H9 (cell line): ENCODE results near the gene CDH23. TPM values are rescaled to one million over a fixed set of nuclear protein-coding genes. Genes with fewer than 3 reads are reported as not detected.

Experiments
- DNase-seq: peaks from one replicate; pipeline ENCODE4 v3.0.0-alpha.2; 2017
- H2AFZ ChIP-seq: one replicate; pipeline ENCODE4 v1.6.1; 2013; ENCODE audit warnings: mild to moderate bottlenecking, low read length, control low read depth, moderate library complexity
- H2AK5ac ChIP-seq: 2 replicates; pipeline ENCODE4 v1.6.1; 2013; ENCODE audit warnings: low read length, control low read depth, mixed read lengths; ENCODE audit not compliant: insufficient read length
- H2BK120ac ChIP-seq: one replicate; pipeline ENCODE4 v1.6.1; 2013; ENCODE audit warnings: low read depth, mild to moderate bottlenecking, low read length, control low read depth, inconsistent platforms; ENCODE audit not compliant: poor library complexity, severe bottlenecking
- H2BK12ac ChIP-seq: 2 replicates; pipeline ENCODE4 v1.6.1; 2013; ENCODE audit warnings: low read length, control low read depth, mixed read lengths, low read depth; ENCODE audit not compliant: insufficient read length
- H2BK15ac ChIP-seq: 2 replicates; pipeline ENCODE4 v1.6.1; 2013; ENCODE audit warnings: low read depth, low read length, control low read depth
- H2BK20ac ChIP-seq: one replicate; pipeline ENCODE4 v1.6.1; 2013; ENCODE audit warnings: low read depth, mild to moderate bottlenecking, low read length, control low read depth, inconsistent platforms; ENCODE audit not compliant: poor library complexity, severe bottlenecking
- H2BK5ac ChIP-seq: 2 replicates; pipeline ENCODE4 v1.6.1; 2013; ENCODE audit warnings: low read length, control low read depth, mixed read lengths; ENCODE audit not compliant: insufficient read length
- H3K14ac ChIP-seq: 2 replicates; pipeline ENCODE4 v1.6.1; 2013; ENCODE audit warnings: low read length, control low read depth; ENCODE audit not compliant: insufficient read depth
- H3K18ac ChIP-seq: 2 replicates; pipeline ENCODE4 v1.6.1; 2013; ENCODE audit warnings: low read depth, mild to moderate bottlenecking, mixed read lengths, low read length, control low read depth; ENCODE audit not compliant: insufficient read length
- H3K23ac ChIP-seq: 2 replicates; pipeline ENCODE4 v1.6.1; 2013; ENCODE audit warnings: low read length, control low read depth, mixed read lengths, low read depth; ENCODE audit not compliant: insufficient read length
- H3K23me2 ChIP-seq: 2 replicates; pipeline ENCODE4 v1.6.1; 2013; ENCODE audit warnings: low read depth, mild to moderate bottlenecking, mixed read lengths, low read length, control low read depth; ENCODE audit not compliant: insufficient read length, poor library complexity, severe bottlenecking
- H3K27ac ChIP-seq: 2 replicates; pipeline ENCODE4 v1.5.1; 2013; ENCODE audit warnings: low read length, control low read depth, mixed read lengths, low read depth; ENCODE audit not compliant: insufficient read length
- H3K27me3 ChIP-seq: 2 replicates; pipeline ENCODE4 v1.6.1; 2013; ENCODE audit warnings: low read length, control low read depth, inconsistent platforms; ENCODE audit not compliant: insufficient read depth
- H3K4ac ChIP-seq: 2 replicates; pipeline ENCODE4 v1.6.1; 2013; ENCODE audit warnings: low read depth, mild to moderate bottlenecking, control low read depth, inconsistent platforms, low read length, moderate library complexity
- H3K4me1 ChIP-seq: 2 replicates; pipeline ENCODE4 v1.6.1; 2013; ENCODE audit warnings: low read length, control low read depth, inconsistent platforms; ENCODE audit not compliant: insufficient read depth
- H3K4me2 ChIP-seq: 2 replicates; pipeline ENCODE4 v1.6.1; 2013; ENCODE audit warnings: low read length, control low read depth, mixed read lengths; ENCODE audit not compliant: insufficient read length, insufficient read depth
- H3K56ac ChIP-seq: 2 replicates; pipeline ENCODE4 v1.6.1; 2013; ENCODE audit warnings: low read depth, mild to moderate bottlenecking, mixed read lengths, low read length, control low read depth; ENCODE audit not compliant: insufficient read length
- H3K79me1 ChIP-seq: 2 replicates; pipeline ENCODE4 v1.6.1; 2013; ENCODE audit warnings: low read depth, mild to moderate bottlenecking, moderate library complexity, low read length, control low read depth, inconsistent platforms; ENCODE audit not compliant: insufficient read depth, poor library complexity, severe bottlenecking
- H3K79me2 ChIP-seq: 2 replicates; pipeline ENCODE4 v1.6.1; 2013; ENCODE audit warnings: low read length, control low read depth, inconsistent platforms; ENCODE audit not compliant: insufficient read depth
- H3K9ac ChIP-seq: 2 replicates; pipeline ENCODE4 v1.6.1; 2013; ENCODE audit warnings: low read length, control low read depth, mixed read lengths; ENCODE audit not compliant: insufficient read length; ENCODE audit errors: extremely low read depth
- H3K9me3 ChIP-seq: one replicate; pipeline ENCODE4 v1.6.1; 2013; ENCODE audit warnings: low read depth, low read length, inconsistent platforms; ENCODE audit not compliant: control insufficient read depth
- H3T11ph ChIP-seq: one replicate; pipeline ENCODE4 v1.6.1; 2013; ENCODE audit warnings: mild to moderate bottlenecking, low read length, control low read depth, inconsistent platforms
- H4K20me1 ChIP-seq: one replicate; pipeline ENCODE4 v1.6.1; 2013; ENCODE audit not compliant: control insufficient read depth, insufficient read length, insufficient read depth
- H4K5ac ChIP-seq: 2 replicates; pipeline ENCODE4 v1.6.1; 2013; ENCODE audit warnings: low read depth, mild to moderate bottlenecking, mixed read lengths, low read length, control low read depth; ENCODE audit not compliant: insufficient read length
- H4K8ac ChIP-seq: replicated peaks from 2 replicates; pipeline ENCODE4 v1.6.1; 2013; ENCODE audit warnings: low read length, control low read depth, mixed read lengths, low read depth; ENCODE audit not compliant: insufficient read length
- H4K91ac ChIP-seq: 2 replicates; pipeline ENCODE4 v1.6.1; 2013; ENCODE audit warnings: low read depth, mild to moderate bottlenecking, moderate library complexity, mixed read lengths, low read length, control low read depth; ENCODE audit not compliant: insufficient read length
- H3K27ac Mint-ChIP-seq, 3 experiments: 2 replicates in 2 of 3; 3 replicates in 1 of 3; pipeline ENCODE4 v1.8.0; 2020 to 2021; ENCODE audit warnings: mixed read lengths in 3 of 3, mild to moderate bottlenecking in 1 of 3, moderate library complexity in 1 of 3
- H3K27me3 Mint-ChIP-seq: 2 replicates; pipeline ENCODE4 v1.8.0; 2021; ENCODE audit warnings: low read depth, mild to moderate bottlenecking, moderate library complexity, mixed read lengths
- H3K36me3 Mint-ChIP-seq, 3 experiments: 2 replicates in 2 of 3; 3 replicates in 1 of 3; pipeline ENCODE4 v1.8.0; 2020 to 2021; ENCODE audit warnings: low read depth in 3 of 3, mixed read lengths in 3 of 3; ENCODE audit not compliant: insufficient read depth in 1 of 3
- H3K4me1 Mint-ChIP-seq, 2 experiments: 2 replicates each; pipeline ENCODE4 v1.8.0; 2020; ENCODE audit warnings: mixed read lengths in 2 of 2
- H3K4me3 Mint-ChIP-seq, 2 experiments: 2 replicates in 1 of 2; 3 replicates in 1 of 2; pipeline ENCODE4 v1.8.0; 2020 to 2021; ENCODE audit warnings: mild to moderate bottlenecking in 2 of 2, mixed read lengths in 2 of 2, moderate library complexity in 1 of 2
- H3K9me3 Mint-ChIP-seq, 2 experiments: 2 replicates in 1 of 2; 3 replicates in 1 of 2; pipeline ENCODE4 v1.8.0; 2020; ENCODE audit warnings: mild to moderate bottlenecking in 2 of 2, mixed read lengths in 2 of 2, moderate library complexity in 1 of 2
- WGBS: extraction: QIAGEN DNeasy Blood & Tissue Kit; methylation state at CpG from one replicate; pipeline ENCODE4 v1.1.7; 2013; ENCODE audit warnings: missing lambda C conversion rate, low lambda C conversion rate, mixed read lengths; ENCODE audit not compliant: insufficient read length; ENCODE audit errors: extremely low coverage; 5-methylcytosine and 5-hydroxymethylcytosine counted together
- total RNA-seq: library from RNA; stranded (reverse); gene quantifications from 2 replicates; pipeline ENCODE4 v1.2.1, GENCODE V29; 2021
- TF ChIP-seq, protein P1 (sequence below): fragments of 200-600 bp; sonication (generic); conservative IDR thresholded peaks from 3 replicates; pipeline ENCODE4 v1.8.0; 2021; ENCODE audit warnings: antibody characterized with exemption, mild to moderate bottlenecking

Gene CDH23
- total RNA-seq, 1 experiment from 2014 or later: 2.1 TPM

DNA sequence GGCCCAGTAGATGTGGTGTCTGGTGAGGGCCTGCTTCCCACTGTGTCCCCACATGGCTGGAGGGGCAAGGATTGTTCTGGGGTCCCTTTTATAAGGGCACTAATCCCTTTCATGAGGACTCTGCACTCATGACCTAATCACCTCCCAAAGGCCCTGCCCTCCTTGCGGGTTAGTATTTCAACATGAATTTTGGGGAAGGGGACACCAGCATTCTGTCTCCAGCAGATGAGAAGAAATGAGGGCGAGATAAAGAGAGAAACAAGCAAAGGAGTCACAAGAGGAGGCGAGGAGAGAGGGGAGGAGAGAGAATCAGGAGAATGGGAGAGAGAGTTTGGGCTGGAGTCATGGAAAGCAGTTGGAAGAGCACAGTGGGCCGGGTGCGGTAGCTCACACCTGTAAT is 239.1 kb downstream of the CDH23 start:
- H3T11ph ChIP-seq: no peak overlapping the region
- Mint-ChIP-seq H3K27ac (no peak overlapping the region), H3K4me3 (no peak overlapping the region), H3K4me1 (peaks cover 58 to 70% of the 10 kb centered on the region in 2 experiments), H3K27me3 (peaks cover 83% of the 10 kb centered on the region), H3K36me3 (no peaks in the 10 kb centered on the region), H3K9me3 (no peaks in the 10 kb centered on the region; a peak in 2 of 5 replicates)
- H2AK5ac ChIP-seq: no peak overlapping the region
- no peak overlapping the region for H3K27ac ChIP-seq
- H4K8ac ChIP-seq: no peak overlapping the region
- H2BK12ac ChIP-seq: no peak overlapping the region
- H2BK120ac ChIP-seq: no peak overlapping the region
- TF ChIP-seq, protein P1, sequence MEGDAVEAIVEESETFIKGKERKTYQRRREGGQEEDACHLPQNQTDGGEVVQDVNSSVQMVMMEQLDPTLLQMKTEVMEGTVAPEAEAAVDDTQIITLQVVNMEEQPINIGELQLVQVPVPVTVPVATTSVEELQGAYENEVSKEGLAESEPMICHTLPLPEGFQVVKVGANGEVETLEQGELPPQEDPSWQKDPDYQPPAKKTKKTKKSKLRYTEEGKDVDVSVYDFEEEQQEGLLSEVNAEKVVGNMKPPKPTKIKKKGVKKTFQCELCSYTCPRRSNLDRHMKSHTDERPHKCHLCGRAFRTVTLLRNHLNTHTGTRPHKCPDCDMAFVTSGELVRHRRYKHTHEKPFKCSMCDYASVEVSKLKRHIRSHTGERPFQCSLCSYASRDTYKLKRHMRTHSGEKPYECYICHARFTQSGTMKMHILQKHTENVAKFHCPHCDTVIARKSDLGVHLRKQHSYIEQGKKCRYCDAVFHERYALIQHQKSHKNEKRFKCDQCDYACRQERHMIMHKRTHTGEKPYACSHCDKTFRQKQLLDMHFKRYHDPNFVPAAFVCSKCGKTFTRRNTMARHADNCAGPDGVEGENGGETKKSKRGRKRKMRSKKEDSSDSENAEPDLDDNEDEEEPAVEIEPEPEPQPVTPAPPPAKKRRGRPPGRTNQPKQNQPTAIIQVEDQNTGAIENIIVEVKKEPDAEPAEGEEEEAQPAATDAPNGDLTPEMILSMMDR: no peak
- no peak overlapping the region for H4K91ac ChIP-seq
- H3K23me2 ChIP-seq: no peaks in the 10 kb centered on the region
- H3K4me1 ChIP-seq: peaks cover 37% of the 10 kb centered on the region; the same call in 1 of the 2 replicates
- no peak overlapping the region for H2BK5ac ChIP-seq
- H3K79me2 ChIP-seq: no peaks in the 10 kb centered on the region
- peaks cover 2% of the 10 kb centered on the region; the same call in 1 of the 2 replicates for H3K27me3 ChIP-seq
- H3K14ac ChIP-seq: no peak overlapping the region
- H3K4me2 ChIP-seq: no peak overlapping the region
- H4K20me1 ChIP-seq: no peaks in the 10 kb centered on the region
- H2BK20ac ChIP-seq: no peak overlapping the region
- H3K56ac ChIP-seq: no peak overlapping the region
- H3K23ac ChIP-seq: no peak overlapping the region
- H2BK15ac ChIP-seq: no peak overlapping the region
- H3K79me1 ChIP-seq: no peaks in the 10 kb centered on the region
- no peak for DNase-seq
- H3K18ac ChIP-seq: no peak overlapping the region
- no peak overlapping the region for H3K4ac ChIP-seq
- no peak overlapping the region for H2AFZ ChIP-seq
- H3K9ac ChIP-seq: no peak overlapping the region
- no CpG with 5 or more reads among the region's 5 CpGs for WGBS
- H3K9me3 ChIP-seq: no peaks in the 10 kb centered on the region
- H4K5ac ChIP-seq: no peak overlapping the region
